K562 (cell line): ENCODE measurements around the gene SLC24A4. TPM values are rescaled to one million over a fixed set of nuclear protein-coding genes. Genes with fewer than 3 reads are reported as not detected.

Experiments
- ATAC-seq: fragments of 200-7000 bp; cut with Tn5 transposase; 3 replicates; pipeline ENCODE4 v1.9.1; 2020; ENCODE audit warnings: moderate library complexity
- BruUV-seq: library from RNA; stranded (reverse); fragments of 400-500 nt; replicated peaks from 2 replicates; lab custom pipeline; 2021; lab: Mats Ljungman, UMichigan
- CTCF ChIA-PET: fragments of 300-600 bp; formaldehyde crosslinking; extraction: SDS; loops from one replicate; lab custom pipeline; 2021; ENCODE audit warnings: low intra/inter-chr PET ratio; lab: Yijun Ruan, JAX
- POLR2A ChIA-PET: fragments of 300-600, 350-650 bp; sonication (Branson Sonifier 250); formaldehyde crosslinking; extraction: SDS; loops from one replicate; lab custom pipeline; 2021; ENCODE audit warnings: antibody characterized with exemption, inconsistent platforms; lab: Yijun Ruan, JAX
- DNase-seq, 4 experiments: peaks; one replicate each; pipeline versions ENCODE4 v3.0.0 to v3.0.0-alpha.2; 2011 to 2018; ENCODE audit warnings: low spot score in 3 of 4, mixed read lengths in 3 of 4; ENCODE audit errors: extremely low read depth in 1 of 4
- FAIRE-seq: peaks from 2 replicates; lab custom pipeline; 2011; peaks lifted over from hg19 to GRCh38; lab: Jason Lieb, UNC
- H2AFZ ChIP-seq: 2 replicates; pipeline ENCODE4 v1.6.0; 2011; ENCODE audit warnings: low read depth, low read length, control low read depth, inconsistent platforms
- H3K27ac ChIP-seq: fragments of 200-600 bp; 3 replicates; pipeline ENCODE4 v1.8.0; 2011; ENCODE audit warnings: low read depth, mild to moderate bottlenecking, control low read depth, inconsistent platforms, low read length, moderate library complexity, mixed read lengths; ENCODE audit errors: extremely low read depth
- H3K27me3 ChIP-seq, 2 experiments: fragments of 300-600 bp in 1 of 2; 2 replicates in 1 of 2; 3 replicates in 1 of 2; pipeline versions ENCODE4 v1.6.0 to v1.8.0; 2011; ENCODE audit warnings: inconsistent platforms in 2 of 2, low read length in 2 of 2, mild to moderate bottlenecking in 1 of 2, mixed read lengths in 1 of 2, moderate library complexity in 1 of 2; ENCODE audit not compliant: control insufficient read depth in 2 of 2, insufficient read depth in 2 of 2
- H3K36me3 ChIP-seq: fragments of 300-600 bp; 3 replicates; pipeline ENCODE4 v1.8.0; 2011; ENCODE audit warnings: mild to moderate bottlenecking, low read length, inconsistent platforms; ENCODE audit not compliant: control insufficient read depth, insufficient read depth
- H3K4me1 ChIP-seq, 2 experiments: fragments of 200-600 bp in 1 of 2; replicated peaks in 1 of 2; 2 replicates in 1 of 2; 3 replicates in 1 of 2; pipeline versions ENCODE4 v1.5.1 to v1.8.0; 2011; ENCODE audit warnings: inconsistent platforms in 2 of 2, low read length in 2 of 2, mild to moderate bottlenecking in 1 of 2, mixed read lengths in 1 of 2, moderate library complexity in 1 of 2; ENCODE audit not compliant: control insufficient read depth in 2 of 2, insufficient read depth in 2 of 2
- H3K4me2 ChIP-seq: 2 replicates; pipeline ENCODE4 v1.6.1; 2011; ENCODE audit warnings: low read length, control low read depth, inconsistent platforms, mixed read lengths; ENCODE audit not compliant: insufficient read depth
- H3K4me3 ChIP-seq: fragments of 200-600 bp; sonication (generic), shearing (Covaris generic); 2 replicates; pipeline ENCODE4 v1.5.1; 2016; ENCODE audit warnings: control low read depth, inconsistent platforms
- H3K79me2 ChIP-seq: fragments of 200-600 bp; 3 replicates; pipeline ENCODE4 v1.8.0; 2011; ENCODE audit warnings: low read length, inconsistent platforms; ENCODE audit not compliant: control insufficient read depth, insufficient read depth
- H3K9ac ChIP-seq, 2 experiments: 2 replicates each; pipeline versions ENCODE4 v1.6.0 to v1.6.1; 2011; ENCODE audit warnings: low read depth in 2 of 2, low read length in 2 of 2, control low read depth in 1 of 2, inconsistent platforms in 1 of 2, mild to moderate bottlenecking in 1 of 2, mixed read lengths in 1 of 2; ENCODE audit not compliant: insufficient read depth in 1 of 2
- H3K9me1 ChIP-seq: one replicate; pipeline ENCODE4 v1.6.0; 2011; ENCODE audit warnings: inconsistent platforms, mild to moderate bottlenecking, low read length, moderate library complexity; ENCODE audit not compliant: control insufficient read depth, insufficient read depth
- H3K9me3 ChIP-seq: replicated peaks from 2 replicates; pipeline ENCODE4 v1.5.1; 2011; ENCODE audit warnings: low read depth, low read length, inconsistent platforms; ENCODE audit not compliant: control insufficient read depth, insufficient read depth
- H4K20me1 ChIP-seq: replicated peaks from 2 replicates; pipeline ENCODE4 v1.6.1; 2011; ENCODE audit warnings: low read length, inconsistent platforms, mixed read lengths; ENCODE audit not compliant: control insufficient read depth, insufficient read depth
- CHD1 ChIP-seq: fragments of 200-600 bp; sonication (generic); IDR thresholded peaks from one replicate; pipeline ENCODE4 v1.6.1; 2012; ENCODE audit warnings: mild to moderate bottlenecking, moderate library complexity, low read length, inconsistent platforms
- GTF2A2 ChIP-seq: IDR thresholded peaks from 2 replicates; pipeline ENCODE4 v1.6.1; 2016; ENCODE audit warnings: mild to moderate bottlenecking, missing genetic modification characterization, missing compliant biosample characterization
- HOMEZ ChIP-seq: fragments of 250-450 bp; sonication (Bioruptor Pico); IDR thresholded peaks from 2 replicates; pipeline ENCODE4 v1.4.0; 2020; ENCODE audit warnings: mild to moderate bottlenecking, moderate library complexity
- NFRKB ChIP-seq: fragments of 450-650 bp; IDR thresholded peaks from 2 replicates; pipeline ENCODE4 v1.6.1; 2016; ENCODE audit warnings: low read depth
- PYGO2 ChIP-seq: fragments of 450-650 bp; IDR thresholded peaks from 2 replicates; pipeline ENCODE4 v1.6.1; 2016; ENCODE audit warnings: mild to moderate bottlenecking, missing genetic modification characterization, moderate library complexity, missing compliant biosample characterization
- SPI1 ChIP-seq: IDR thresholded peaks from 2 replicates; pipeline ENCODE4 v1.6.1; 2011; ENCODE audit warnings: low read depth, low read length, control low read depth, borderline replicate concordance
- TSC22D4 ChIP-seq: fragments of 450-650 bp; IDR thresholded peaks from 2 replicates; pipeline ENCODE4 v1.6.1; 2016; ENCODE audit warnings: missing genetic modification characterization, missing biosample characterization, control low read depth
- WGBS: fragments of 100-300 bp; shearing (Covaris generic); methylation state at CpG from one replicate; pipeline ENCODE4 v1.1.6; 2016; ENCODE audit warnings: low coverage, mixed read lengths; ENCODE audit not compliant: insufficient coverage; ENCODE audit errors: missing lambda C conversion rate; 5-methylcytosine and 5-hydroxymethylcytosine counted together
- in situ Hi-C: fragments of 300-500 bp; cut with MboI; formaldehyde crosslinking; loops from 4 replicates; pipeline ENCODE4 v1.15.0; 2018; ENCODE audit warnings: inconsistent platforms, mixed read lengths
- intact Hi-C: fragments of 100-400 bp; cut with micrococcal nuclease; formaldehyde crosslinking; loops from 2 replicates; pipeline ENCODE4 v1.14.2; 2022
- polyA plus RNA-seq, 8 experiments: library from polyadenylated mRNA; depleted of rRNA in 4 of 8; stranded (reverse) in 5 of 8; unstranded in 3 of 8; fragments of >200 nt; fragmentation: Nextera tagmentation in 2 of 8; fragmentation: Illumina TruSeq in 1 of 8; extraction: Ambion mirVana in 2 of 8; extraction: Trizol in 1 of 8; gene quantifications; 2 replicates each; pipeline versions ENCODE4 v1.2.1 to v1.2.3, GENCODE V29; 2011 to 2014; ENCODE audit warnings: inconsistent platforms in 1 of 8, missing spikeins in 1 of 8
- total RNA-seq, 7 experiments: library from RNA; depleted of rRNA in 6 of 7; stranded (reverse); fragments of >200 nt in 6 of 7; fragmentation: Illumina TruSeq in 2 of 7; extraction: Trizol in 2 of 7; gene quantifications; 2 replicates each; pipeline versions ENCODE4 v1.2.1 to v1.2.3, GENCODE V29; 2011 to 2021; ENCODE audit warnings: low replicate concordance in 1 of 7

SLC24A4 gene
- total and polyA plus RNA-seq, 9 of the 15 experiments (the other 6 are each of a cell fraction or from before 2014, with no cell fraction given), result not detected

DNA sequence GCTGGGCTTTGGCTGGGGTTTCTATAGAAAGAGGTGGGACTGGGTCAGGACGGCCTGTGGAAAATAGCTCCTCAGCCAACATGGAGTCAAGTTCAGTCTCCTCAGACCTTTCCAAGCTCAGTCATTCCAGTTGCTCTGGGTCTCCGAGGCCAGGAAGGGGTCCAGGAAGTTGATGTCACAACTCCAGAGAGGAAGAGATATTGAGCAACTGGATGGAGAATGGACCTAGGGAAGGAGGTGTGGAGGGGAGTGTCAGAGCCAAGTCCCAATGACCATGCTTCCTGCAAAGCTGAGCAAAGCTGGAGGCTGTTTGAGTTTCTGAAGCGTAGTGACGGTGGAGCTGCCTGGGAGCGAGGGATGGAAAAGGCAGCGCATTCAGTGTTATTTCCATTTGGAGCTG, 86.1 kb downstream of the SLC24A4 start:
- ChIA-PET CTCF (no interaction called here), POLR2A (interaction anchor here (0.8 kb wide), 1 partner anchor 16 kb away, joined by 3 read pairs; no protein-coding TSS in a partner anchor)
- no peak for DNase-seq
- Histone ChIP-seq H3K9me3 (no peaks in the 10 kb centered on the region), H3K79me2 (no peaks in the 10 kb centered on the region), H3K27me3 (peaks cover 3 to 15% of the 10 kb centered on the region in 2 experiments; a peak in 3 of 5 replicates), H4K20me1 (no peaks in the 10 kb centered on the region), H2AFZ (no peak overlapping the region), H3K9ac (no peak overlapping the region), H3K4me1 (no peaks in the 10 kb centered on the region), H3K9me1 (no peaks in the 10 kb centered on the region), H3K36me3 (no peaks in the 10 kb centered on the region), H3K4me3 (no peak overlapping the region), H3K4me2 (no peak overlapping the region), H3K27ac (no peak overlapping the region)
- intact Hi-C loops, result no loop called here
- no peak for TF ChIP-seq NFRKB
- TF ChIP-seq TSC22D4, result no peak
- TF ChIP-seq PYGO2 (tag), result no peak
- TF ChIP-seq GTF2A2 (tag), result no peak
- no peak for TF ChIP-seq SPI1
- TF ChIP-seq CHD1, result no peak
- TF ChIP-seq HOMEZ (CRISPR knock-in tag), result no peak
- WGBS, result 1% methylated on average over 5 of the region's 6 CpGs
- in situ Hi-C loops, result no loop called here
- ATAC-seq, result no peak
- FAIRE-seq, result no peak
- BruUV-seq, result no TSS peak
